GM18519 (cell line): Measurements from ENCODE around the gene PAX5.

Experiments
- ATAC-seq: cut with Tn5 transposase; IDR thresholded peaks from one replicate; pipeline ENCODE4 v1.9.1; 2021; ENCODE audit warnings: mild to moderate bottlenecking, moderate library complexity; ENCODE audit not compliant: unreplicated experiment, low FRiP score

PAX5 gene

GRCh38 chr9:37037503-37038301 is 3.6 kb upstream of the PAX5 start:
- no peak for ATAC-seq

DNA sequence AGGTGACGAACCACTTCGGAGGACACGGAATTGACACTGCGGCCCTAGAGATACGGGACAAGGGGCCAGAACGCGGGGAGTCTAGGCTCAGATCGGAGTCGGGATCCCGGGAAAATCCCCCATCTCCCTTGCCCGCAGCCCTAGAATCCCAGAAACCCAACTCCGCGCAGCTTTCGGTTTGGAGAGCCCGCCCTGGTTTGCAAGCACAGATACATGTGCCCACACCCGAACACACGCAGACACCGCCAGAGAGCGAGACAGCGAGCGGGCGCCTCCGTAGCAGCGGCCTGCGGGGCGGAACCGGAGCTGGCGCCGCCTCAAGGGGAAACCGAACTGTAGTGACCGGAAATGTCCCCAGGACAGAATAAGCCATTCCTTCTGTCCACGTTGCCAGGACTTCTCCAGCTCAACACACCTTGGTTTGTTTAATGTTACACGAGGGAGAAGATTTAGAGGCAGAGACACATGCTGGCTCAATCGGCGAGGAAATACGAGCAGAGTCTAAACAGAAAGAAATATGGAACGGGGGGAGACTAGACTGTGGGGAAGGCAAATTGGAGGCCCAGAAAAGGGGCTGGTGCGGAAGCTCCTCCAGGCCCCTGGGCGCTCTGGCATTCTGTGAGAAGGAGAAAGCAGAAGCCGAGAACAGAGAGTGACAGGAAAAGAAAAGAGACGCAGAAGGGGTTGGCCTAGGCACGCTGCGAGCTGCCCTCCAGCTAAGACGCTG is 2.9 kb upstream of the PAX5 start:
- ATAC-seq, result no peak

DNA sequence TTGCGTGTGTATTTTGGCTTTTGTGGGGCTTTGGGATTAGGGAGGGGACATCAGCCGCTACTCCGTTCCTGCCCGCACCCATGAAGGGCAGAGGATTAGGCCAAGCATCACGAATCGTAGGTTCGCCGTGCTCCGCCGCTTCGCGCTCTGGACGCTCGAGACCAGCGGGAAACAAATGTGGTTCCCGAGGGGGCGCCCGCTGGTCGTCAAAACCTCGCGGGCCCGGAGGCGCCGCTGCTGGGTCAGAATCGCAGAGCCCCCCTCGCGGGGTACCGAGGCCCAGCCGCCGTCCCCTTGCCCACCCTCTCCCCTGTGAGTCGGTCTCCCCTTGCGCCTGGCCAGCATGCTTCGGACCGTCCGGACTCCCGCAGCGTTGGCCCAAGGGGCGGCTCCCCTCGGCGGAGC is 2.3 kb upstream of the PAX5 start:
- ATAC-seq, result no peak

DNA sequence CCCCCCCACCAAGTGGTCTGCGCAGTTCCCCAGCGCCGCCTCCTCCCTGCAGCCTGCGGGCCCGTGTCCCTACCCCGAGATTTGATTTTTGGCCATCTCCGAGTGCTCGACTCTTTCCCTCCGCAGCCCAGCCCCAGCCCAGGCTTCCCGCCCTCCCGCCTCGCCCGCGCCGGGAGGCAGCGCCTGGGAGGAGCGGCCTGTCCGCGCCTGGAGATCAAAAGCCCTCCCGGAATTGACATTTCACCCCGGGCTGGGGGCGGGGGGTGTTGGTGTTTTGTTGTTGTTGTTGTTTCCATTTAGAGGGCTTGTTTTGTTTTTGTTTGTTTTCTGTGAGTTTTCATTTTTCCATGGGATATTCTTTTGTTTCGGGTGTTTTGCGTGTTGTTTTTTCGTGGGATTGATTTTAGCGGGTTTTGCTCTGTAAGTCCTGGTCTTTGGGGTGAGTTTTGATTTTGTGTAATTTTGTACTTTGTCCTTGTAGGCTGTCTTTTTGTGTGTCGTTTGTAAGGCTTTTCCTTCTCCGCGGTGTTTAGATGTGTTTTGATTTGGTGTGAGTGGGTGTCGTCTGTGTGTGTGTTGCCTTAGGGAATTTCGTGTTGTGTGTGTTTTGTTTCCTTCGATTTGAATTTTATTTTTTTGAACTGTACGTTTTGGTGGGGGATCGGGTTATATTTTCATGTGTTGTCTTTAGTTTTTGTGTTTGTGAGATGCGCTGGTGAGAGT is 1.7 kb upstream of the PAX5 start:
- no peak for ATAC-seq

DNA sequence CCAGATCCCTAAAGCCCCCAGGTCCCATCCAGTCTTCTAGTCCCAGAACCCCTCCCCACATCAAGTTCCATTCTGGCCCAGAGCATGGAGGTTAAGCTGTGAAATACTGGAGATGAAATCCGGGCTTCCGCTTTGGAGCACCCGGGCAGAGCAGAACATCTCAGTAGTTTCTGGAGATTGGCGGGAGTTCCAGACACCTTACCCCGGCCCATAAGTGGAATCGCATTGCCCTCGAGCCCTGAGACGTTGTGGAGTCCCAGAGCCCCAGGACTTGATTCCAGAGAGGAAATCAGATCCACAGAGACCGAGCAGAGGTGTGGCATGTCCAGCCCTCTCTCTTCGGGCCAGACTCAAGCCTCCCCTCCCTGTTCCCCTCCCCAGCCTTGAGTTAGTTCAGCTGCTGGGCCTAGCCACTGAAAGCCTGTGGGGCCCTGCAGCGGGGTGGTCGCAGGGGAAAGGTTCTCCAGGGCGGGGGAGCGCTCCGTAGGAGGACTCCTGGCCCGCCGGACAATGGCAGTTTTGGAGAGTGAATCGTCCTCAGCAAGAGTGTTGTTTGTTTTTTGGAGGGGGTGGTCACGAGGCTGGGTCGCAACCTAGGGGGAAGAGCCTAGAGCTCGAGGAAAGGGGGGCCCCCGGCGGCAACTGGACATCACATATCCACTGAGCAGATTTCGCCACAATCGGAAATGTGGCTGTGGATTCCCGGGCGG is 1.0 kb upstream of the PAX5 start:
- ATAC-seq, result no peak

GRCh38 chr9:37034305-37034937 is 353 bp upstream of the PAX5 start:
- ATAC-seq, result no peak

DNA sequence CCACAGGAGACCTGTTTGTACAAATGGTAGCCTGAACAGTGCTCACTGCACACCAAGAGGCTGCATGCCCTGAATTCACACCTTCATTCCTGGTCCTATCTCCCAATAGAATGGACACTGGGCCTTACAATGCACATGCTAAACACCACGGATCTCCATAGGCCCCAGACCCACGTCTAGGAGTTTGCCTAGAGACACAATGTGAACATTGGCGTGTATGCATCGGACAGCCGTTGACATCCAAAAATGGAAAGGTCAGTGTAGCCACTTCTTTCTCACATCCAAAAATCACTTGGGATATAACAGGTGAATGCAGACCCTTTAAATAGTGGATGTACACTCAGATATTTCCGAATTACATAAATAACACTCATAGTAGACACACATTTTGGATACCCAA is 927 bp downstream of the PAX5 start:
- no peak for ATAC-seq

DNA sequence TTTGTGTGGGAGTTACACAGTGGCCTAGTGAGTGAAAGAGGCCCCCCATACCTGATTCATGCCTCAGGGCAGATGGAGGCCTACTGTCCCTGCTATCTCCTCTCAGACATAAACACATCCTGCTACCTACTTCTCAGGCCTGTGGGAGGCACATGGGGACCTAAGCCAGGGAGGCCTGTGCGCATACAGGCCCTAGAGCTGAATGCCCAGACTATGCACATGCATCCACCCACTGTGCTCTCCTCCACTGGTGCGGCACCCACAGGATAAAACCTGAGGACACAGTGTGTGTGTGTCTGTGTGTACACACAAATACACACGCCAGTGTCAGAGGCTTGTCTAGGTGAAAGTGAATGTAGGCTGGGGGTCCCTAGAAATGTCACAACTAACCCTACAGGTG is 1.4 kb downstream of the PAX5 start:
- ATAC-seq, result no peak

GRCh38 chr9:37031902-37032301 is 2.2 kb downstream of the PAX5 start:
- no peak for ATAC-seq

GRCh38 chr9:37031081-37031480 is 3.0 kb downstream of the PAX5 start:
- ATAC-seq, result no peak

GRCh38 chr9:37030611-37030939 is 3.5 kb downstream of the PAX5 start:
- no peak for ATAC-seq

DNA sequence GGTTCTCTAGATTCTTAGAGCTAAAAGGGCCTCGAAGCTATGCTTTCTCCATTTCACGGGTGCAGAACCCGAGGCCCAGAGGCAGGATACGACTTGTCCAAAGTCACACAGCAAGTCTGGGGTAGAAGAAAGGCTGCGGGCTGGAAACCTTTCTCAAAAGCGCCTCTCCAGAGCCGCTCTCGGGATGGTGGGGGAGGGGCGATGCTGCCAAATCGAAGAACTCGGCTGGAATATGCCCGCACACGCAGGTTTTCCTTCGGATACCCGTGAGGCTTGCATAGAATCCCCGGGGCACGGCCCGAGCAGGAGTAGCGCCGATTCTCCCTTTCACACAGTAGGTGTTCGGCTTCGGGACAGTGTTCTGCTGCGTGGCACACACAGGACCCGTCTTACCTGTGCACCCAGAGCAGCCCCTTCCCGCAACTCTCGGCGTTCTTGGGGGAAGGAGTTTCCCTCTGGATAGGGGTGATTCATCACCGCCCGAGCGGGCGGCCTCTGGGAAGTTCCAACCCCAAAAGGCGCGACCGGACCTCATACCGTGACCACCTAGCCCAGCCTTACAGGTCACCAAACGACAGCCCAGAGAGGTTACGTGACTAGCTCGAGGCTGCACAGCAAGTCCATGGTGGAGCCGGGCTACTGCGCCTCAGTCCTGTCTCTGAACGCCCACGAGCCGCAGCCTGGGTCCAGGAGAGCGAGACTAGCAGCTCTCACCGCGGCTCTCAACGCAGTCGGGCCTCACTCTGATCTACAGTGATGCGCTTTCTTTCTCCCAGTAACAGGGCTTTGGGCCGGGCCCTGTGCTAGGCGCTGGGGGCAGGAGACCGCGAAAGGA is 4.1 kb downstream of the PAX5 start:
- ATAC-seq, result no peak

DNA sequence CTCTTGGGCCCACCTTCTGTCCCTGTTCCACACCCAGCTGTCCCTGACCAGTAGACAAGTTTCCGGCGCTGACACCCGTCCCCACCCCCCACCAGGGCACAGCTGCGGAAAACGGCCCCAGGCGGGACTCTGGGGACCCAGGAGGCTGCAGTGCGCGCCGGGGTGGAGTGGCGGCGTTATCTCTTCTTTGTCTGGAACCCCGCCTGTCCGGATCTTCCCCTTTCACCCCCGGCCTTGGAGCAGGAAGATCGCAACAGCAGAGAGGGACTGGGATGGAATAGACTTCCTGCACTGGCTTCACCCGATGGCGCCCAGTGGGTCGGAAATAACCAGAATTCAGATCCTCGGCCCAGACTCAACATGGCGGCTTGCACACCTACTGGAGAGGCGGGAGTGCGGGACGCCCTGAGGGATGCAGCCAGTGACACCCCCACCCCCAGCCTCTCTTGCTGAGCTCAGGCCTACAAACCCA is 4.7 kb downstream of the PAX5 start:
- ATAC-seq, result no peak

GRCh38 chr9:37028420-37029031 is 5.5 kb downstream of the PAX5 start:
- ATAC-seq, result no peak

- ATAC-seq, result peak; percentile 72
Measured at GRCh38 chr9:37027582-37028419, 6.3 kb downstream of the PAX5 start.

DNA sequence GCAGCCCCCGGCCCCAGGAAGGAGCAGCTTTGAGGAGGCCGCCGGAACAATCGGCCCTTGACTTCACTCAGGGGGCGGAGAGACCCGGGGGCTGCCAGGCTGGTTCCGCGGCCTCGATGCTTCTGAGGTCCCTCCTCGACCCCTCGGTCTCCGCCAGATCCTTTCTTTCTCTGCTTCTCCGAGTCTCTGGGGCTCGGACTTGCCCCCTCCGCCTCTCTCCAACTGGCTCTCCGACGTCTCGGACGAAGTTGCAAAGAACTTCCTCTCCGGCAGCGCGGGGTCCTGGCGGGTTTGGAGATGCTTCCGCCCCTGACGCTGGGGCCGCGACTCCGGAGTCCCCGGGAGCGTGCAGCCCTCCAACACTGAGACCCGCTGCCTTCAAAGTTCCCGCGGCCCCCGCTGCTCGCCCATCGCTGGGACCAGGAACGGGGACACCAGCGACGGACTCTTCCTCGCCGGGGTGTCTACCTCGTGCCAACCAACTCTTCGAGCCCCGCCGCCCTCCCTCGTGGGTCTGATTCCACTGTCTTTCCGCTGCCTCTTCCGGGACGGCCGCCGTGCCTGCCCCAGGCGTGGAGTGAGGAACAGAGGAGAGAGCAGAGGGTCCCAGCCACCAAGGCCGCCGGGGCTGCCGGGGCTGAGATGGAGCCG is 7.0 kb downstream of the PAX5 start:
- ATAC-seq, result no peak

GRCh38 chr9:37026113-37026930 is 7.7 kb downstream of the PAX5 start:
- no peak for ATAC-seq
